MM.1S (cell line): ENCODE results near the gene ESPN.

Experiments
- DNase-seq: peaks from one replicate; pipeline ENCODE4 v3.0.0-alpha.2; 2015
- H2AFZ ChIP-seq: fragments of 300-600 bp; sonication (generic); 2 replicates; pipeline ENCODE4 v1.6.0; 2016; ENCODE audit warnings: antibody characterized with exemption, low read length
- H3F3A ChIP-seq: fragments of 300-600 bp; sonication (generic); 2 replicates; pipeline ENCODE4 v1.6.1; 2016; ENCODE audit warnings: mild to moderate bottlenecking, antibody characterized with exemption, low read length, moderate library complexity, mixed read lengths; ENCODE audit not compliant: insufficient read depth
- H3K27ac ChIP-seq: fragments of 300-600 bp; sonication (generic); 2 replicates; pipeline ENCODE4 v1.5.1; 2016; ENCODE audit warnings: mild to moderate bottlenecking, low read length
- H3K27me3 ChIP-seq: fragments of 300-600 bp; sonication (generic); replicated peaks from 2 replicates; pipeline ENCODE4 v1.6.0; 2016; ENCODE audit warnings: low read length; ENCODE audit not compliant: insufficient read depth
- H3K36me3 ChIP-seq: fragments of 300-600 bp; sonication (generic); replicated peaks from 2 replicates; pipeline ENCODE4 v1.6.1; 2016; ENCODE audit warnings: mild to moderate bottlenecking, low read length, mixed read lengths; ENCODE audit not compliant: insufficient read depth
- H3K4me1 ChIP-seq: fragments of 300-600 bp; sonication (generic); 2 replicates; pipeline ENCODE4 v1.6.1; 2016; ENCODE audit warnings: low read length, mixed read lengths
- H3K4me2 ChIP-seq: fragments of 300-600 bp; sonication (generic); 2 replicates; pipeline ENCODE4 v1.6.0; 2016; ENCODE audit warnings: low read depth, low read length
- H3K4me3 ChIP-seq: fragments of 300-600 bp; sonication (generic); 2 replicates; pipeline ENCODE4 v1.5.1; 2016; ENCODE audit warnings: low read length, mixed read lengths
- H3K79me2 ChIP-seq: fragments of 300-600 bp; sonication (generic); 2 replicates; pipeline ENCODE4 v1.6.1; 2016; ENCODE audit warnings: mixed run types, low read length, mixed read lengths
- H3K9ac ChIP-seq: fragments of 300-600 bp; sonication (generic); 2 replicates; pipeline ENCODE4 v1.6.1; 2016; ENCODE audit warnings: low read length, mixed read lengths
- H3K9me2 ChIP-seq: fragments of 300-600 bp; sonication (generic); replicated peaks from 2 replicates; pipeline ENCODE4 v1.6.1; 2016; ENCODE audit warnings: mild to moderate bottlenecking, low read length, mixed read lengths; ENCODE audit not compliant: insufficient read depth
- H3K9me3 ChIP-seq: fragments of 300-600 bp; sonication (generic); replicated peaks from 2 replicates; pipeline ENCODE4 v1.6.1; 2016; ENCODE audit warnings: mild to moderate bottlenecking, low read length, mixed read lengths; ENCODE audit not compliant: insufficient read depth
- H4K20me1 ChIP-seq: fragments of 300-600 bp; sonication (generic); 2 replicates; pipeline ENCODE4 v1.6.1; 2016; ENCODE audit warnings: mild to moderate bottlenecking, low read length, moderate library complexity, mixed read lengths; ENCODE audit not compliant: insufficient read depth
- EZH2 ChIP-seq: fragments of 300-600 bp; sonication (generic); optimal IDR thresholded peaks from 2 replicates; pipeline ENCODE3; 2017; ENCODE audit warnings: low read depth, mild to moderate bottlenecking, antibody characterized with exemption, low read length, mixed read lengths
- EZH2phosphoT487 ChIP-seq: fragments of 300-600 bp; sonication (generic); IDR thresholded peaks from 2 replicates; pipeline ENCODE4 v1.6.1; 2018; ENCODE audit warnings: antibody characterized with exemption, low read length
- TF ChIP-seq, protein P1 (sequence below): fragments of 300-600 bp; sonication (generic); IDR thresholded peaks from 2 replicates; pipeline ENCODE4 v1.5.1; 2016; ENCODE audit warnings: antibody characterized with exemption, low read length, mixed read lengths

ESPN gene

GRCh38 chr1:6496890-6497214 is 72.3 kb downstream of the ESPN start:
- Histone ChIP-seq H3K9me3 (no peaks in the 10 kb centered on the region), H3K9ac (no peak overlapping the region), H3F3A (no peaks in the 10 kb centered on the region), H4K20me1 (no peaks in the 10 kb centered on the region), H3K27me3 (peaks cover 67% of the 10 kb centered on the region), H3K9me2 (no peaks in the 10 kb centered on the region), H2AFZ (no peak overlapping the region), H3K79me2 (no peaks in the 10 kb centered on the region), H3K4me3 (no peak overlapping the region), H3K36me3 (no peaks in the 10 kb centered on the region), H3K27ac (no peak overlapping the region), H3K4me1 (no peaks in the 10 kb centered on the region), H3K4me2 (no peak overlapping the region)
- DNase-seq: no peak
- TF ChIP-seq EZH2: peak; percentile 45
- TF ChIP-seq, protein P1, sequence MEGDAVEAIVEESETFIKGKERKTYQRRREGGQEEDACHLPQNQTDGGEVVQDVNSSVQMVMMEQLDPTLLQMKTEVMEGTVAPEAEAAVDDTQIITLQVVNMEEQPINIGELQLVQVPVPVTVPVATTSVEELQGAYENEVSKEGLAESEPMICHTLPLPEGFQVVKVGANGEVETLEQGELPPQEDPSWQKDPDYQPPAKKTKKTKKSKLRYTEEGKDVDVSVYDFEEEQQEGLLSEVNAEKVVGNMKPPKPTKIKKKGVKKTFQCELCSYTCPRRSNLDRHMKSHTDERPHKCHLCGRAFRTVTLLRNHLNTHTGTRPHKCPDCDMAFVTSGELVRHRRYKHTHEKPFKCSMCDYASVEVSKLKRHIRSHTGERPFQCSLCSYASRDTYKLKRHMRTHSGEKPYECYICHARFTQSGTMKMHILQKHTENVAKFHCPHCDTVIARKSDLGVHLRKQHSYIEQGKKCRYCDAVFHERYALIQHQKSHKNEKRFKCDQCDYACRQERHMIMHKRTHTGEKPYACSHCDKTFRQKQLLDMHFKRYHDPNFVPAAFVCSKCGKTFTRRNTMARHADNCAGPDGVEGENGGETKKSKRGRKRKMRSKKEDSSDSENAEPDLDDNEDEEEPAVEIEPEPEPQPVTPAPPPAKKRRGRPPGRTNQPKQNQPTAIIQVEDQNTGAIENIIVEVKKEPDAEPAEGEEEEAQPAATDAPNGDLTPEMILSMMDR: no peak

DNA sequence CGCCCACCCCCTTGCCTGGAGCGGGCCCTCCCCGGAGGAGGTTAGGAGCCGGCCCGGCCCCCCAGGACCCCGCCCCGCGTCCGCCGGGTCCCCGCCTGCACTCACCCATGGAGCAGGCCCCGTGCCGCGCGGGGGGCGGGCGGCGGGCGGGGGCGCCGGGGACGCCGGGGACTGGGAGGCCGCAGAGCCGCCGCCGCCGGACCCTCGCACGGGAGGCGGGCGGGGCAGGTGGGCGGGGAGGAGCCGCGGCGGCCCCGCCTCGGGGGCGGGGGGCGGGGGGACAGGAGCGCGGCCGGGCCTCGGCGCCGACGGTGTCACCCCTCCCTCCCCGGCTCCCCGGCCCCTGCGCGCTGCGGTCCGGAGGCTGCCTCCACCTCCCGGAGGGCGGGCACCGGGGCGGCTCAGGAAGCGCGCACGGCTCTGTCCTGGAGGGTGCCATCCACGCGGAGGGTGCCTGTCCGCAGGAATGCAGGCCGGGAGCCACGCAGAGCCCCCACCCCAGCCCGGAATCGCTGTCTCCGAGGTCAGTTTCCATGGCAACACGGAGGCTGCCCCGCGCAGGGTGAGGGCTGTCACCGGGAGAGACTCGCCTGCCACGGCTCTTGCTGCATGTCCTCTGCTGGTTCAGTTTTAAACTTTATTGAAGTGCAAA is 72.8 kb downstream of the ESPN start:
- Histone ChIP-seq H3K9me2 (no peaks in the 10 kb centered on the region), H3K27me3 (peaks cover 72% of the 10 kb centered on the region), H3K4me2 (peak overlapping the region; percentile 77; the same call in 1 of the 2 replicates), H3K36me3 (no peaks in the 10 kb centered on the region), H3K9ac (no peak overlapping the region), H4K20me1 (no peaks in the 10 kb centered on the region), H3F3A (no peaks in the 10 kb centered on the region), H3K79me2 (no peaks in the 10 kb centered on the region), H2AFZ (peak overlapping the region; percentile 61; the same call in 1 of the 2 replicates), H3K4me1 (no peaks in the 10 kb centered on the region), H3K9me3 (no peaks in the 10 kb centered on the region), H3K4me3 (peak overlapping the region; percentile 59), H3K27ac (no peak overlapping the region)
- TF ChIP-seq, protein P1: no peak
- no peak for TF ChIP-seq EZH2
- no peak for TF ChIP-seq EZH2phosphoT487
- DNase-seq: peak; percentile 26

DNA sequence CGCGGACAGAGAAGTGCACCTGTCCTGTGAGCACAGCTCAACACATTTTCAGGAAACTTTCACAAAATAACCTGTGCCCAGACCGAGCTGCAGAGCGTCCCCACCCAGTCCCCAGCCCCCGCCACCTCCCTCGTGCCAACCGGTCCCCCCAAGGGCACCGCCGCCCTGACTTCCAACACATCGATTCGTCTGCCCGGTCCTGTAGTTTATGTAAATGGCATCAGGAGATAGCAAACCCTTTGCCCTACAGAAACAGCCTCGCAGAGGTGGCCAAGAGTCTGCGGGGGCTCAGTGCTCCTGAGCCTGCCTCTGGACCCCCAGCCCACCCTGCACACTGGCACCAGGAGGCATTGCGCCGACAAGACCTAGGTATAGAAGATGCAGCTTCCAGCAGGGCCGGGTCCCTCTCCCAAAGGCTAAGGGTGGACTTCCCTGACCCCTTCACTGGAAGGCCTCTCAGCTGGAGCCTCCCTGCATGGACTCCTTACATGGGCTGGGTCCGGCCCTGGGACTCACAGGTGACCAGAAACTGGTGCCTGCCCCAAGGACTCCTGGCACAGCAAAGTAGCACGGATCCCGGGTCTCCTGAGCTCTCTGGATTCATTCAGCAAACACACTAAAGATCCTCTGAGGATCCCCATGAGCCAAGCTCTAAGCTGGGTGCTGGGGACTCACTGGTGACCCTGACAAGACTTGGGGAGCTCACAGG is 73.4 kb downstream of the ESPN start:
- no peaks in the 10 kb centered on the region for H4K20me1 ChIP-seq
- H3K27ac ChIP-seq: no peak overlapping the region

More for the DNA sequence above, 73.4 kb downstream of the ESPN start:
- no peaks in the 10 kb centered on the region for H3K9me2 ChIP-seq
- peak overlapping the region; percentile 59; the same call in 1 of the 2 replicates for H3K4me3 ChIP-seq
- H3K36me3 ChIP-seq: no peaks in the 10 kb centered on the region
- no peak for DNase-seq
- no peak overlapping the region for H3K9ac ChIP-seq
- no peaks in the 10 kb centered on the region for H3F3A ChIP-seq
- no peaks in the 10 kb centered on the region for H3K9me3 ChIP-seq
- peaks cover 78% of the 10 kb centered on the region for H3K27me3 ChIP-seq
- no peak for TF ChIP-seq EZH2phosphoT487
- TF ChIP-seq, protein P1: no peak
- H3K4me2 ChIP-seq: peak overlapping the region; percentile 77; the same call in 1 of the 2 replicates
- H2AFZ ChIP-seq: peak overlapping the region; percentile 61; the same call in 1 of the 2 replicates
- H3K79me2 ChIP-seq: no peaks in the 10 kb centered on the region
- H3K4me1 ChIP-seq: no peaks in the 10 kb centered on the region
